Measurements from ENCODE around the gene TGFA.

TGFA gene

DNA sequence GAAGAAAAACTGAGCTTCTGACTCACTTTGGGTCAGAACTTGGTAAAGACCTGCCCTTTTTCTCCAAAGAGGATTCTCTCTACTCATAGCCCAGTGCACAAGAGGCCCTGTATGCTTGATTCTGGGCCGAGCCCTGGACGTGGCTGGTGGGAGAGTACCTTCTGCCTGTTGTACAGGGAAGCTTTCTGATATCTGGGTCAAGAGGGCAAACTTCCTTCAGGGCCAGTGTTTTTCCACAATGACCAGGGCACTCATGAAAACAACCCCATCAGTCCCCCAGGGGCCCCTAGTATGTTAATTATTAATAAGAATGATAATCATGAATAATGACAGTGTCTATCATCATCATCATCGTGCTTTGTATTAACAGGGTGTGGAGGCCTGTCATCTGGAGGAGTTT is 90.0 kb downstream of the TGFA start:
- no peak for DNase-seq (ENCODE audit: low read depth)

- DNase-seq (ENCODE audit: low read depth) = no peak
Measured at GRCh38 chr2:70461981-70462876, 91.4 kb downstream of the TGFA start.

DNA sequence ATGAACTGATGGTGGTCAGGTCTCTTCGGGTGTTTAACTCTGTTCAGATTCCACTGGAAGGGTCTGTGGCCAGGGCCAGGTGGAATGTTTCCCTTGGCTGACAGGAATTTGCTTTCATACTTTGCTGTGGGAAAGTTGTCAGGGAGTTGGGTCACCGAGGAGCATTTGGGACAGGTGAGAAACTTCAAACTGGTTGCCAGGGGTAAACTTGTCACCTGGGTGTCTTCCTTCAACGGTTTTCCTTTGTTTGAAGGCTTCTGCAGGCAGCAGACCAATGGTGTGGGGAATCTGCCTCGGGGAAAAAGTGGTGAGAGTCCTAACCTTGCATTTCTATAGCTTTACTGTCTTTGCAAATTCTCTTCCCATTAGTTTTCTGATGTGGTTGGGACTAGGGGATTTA is 92.2 kb downstream of the TGFA start:
- DNase-seq (ENCODE audit: low read depth) = no peak

GRCh38 chr2:70460333-70460732 is 93.3 kb downstream of the TGFA start:
- no peak for DNase-seq (ENCODE audit: low read depth)

- DNase-seq (ENCODE audit: low read depth) = no peak
Measured at GRCh38 chr2:70458661-70459060, 95.0 kb downstream of the TGFA start.

GRCh38 chr2:70456585-70457495 is 96.8 kb downstream of the TGFA start:
- DNase-seq (ENCODE audit: low read depth) = no peak

- no peak for DNase-seq (ENCODE audit: low read depth)
Measured at GRCh38 chr2:70454936-70455544, 98.6 kb downstream of the TGFA start.

DNA sequence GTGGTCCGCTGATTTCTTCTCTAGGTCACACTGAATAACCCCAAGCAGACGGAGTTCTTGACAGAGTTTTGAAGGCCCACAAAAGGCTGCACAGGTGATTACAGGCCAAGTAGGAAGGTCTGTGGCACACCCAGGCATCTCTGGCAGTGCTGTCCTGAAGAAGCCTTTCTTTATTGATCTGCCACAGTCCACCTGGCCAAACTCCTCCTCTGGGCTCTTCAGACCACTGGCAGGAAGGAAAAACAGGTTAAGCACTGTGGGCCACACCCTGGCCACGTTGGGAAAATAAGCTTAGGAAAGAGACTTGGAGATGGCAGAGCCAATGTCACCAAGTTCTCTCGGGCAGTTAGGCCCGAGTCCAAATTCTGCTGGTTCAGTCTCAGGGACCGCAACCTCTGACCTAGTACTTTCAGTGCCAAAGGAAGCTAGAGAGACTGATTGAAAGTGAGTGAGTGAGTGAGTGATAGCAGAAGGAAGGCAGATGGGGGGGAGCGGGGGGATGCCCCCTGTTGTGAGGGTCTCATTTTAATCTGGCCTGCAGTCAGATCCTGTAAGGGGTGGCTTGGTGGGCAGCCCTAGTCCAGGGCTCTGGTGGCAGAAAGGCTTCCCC is 102.9 kb downstream of the TGFA start:
- DNase-seq (ENCODE audit: low read depth) = no peak

GRCh38 chr2:70448041-70448440 is 105.6 kb downstream of the TGFA start:
- no peak for DNase-seq (ENCODE audit: low read depth)

DNA sequence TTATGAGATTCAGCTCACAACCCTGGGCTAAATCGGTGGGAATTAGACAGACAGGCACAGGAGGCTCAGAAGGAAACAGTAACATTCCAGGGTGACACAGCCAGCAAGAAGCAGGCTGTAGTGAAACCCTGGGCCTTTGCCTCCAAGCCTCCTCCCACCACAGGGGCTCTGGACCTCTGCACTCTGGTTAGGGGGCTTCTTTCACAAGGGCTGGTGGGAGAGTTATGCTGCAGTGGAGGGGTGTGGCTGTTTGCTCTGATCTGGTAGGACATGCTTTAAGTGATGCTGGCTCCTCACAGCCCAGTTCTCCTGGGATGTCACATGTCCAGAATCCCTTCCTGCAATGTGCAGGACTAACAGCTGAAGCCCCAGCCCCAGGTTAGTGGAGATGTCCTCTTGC is 109.9 kb downstream of the TGFA start:
- no peak for DNase-seq (ENCODE audit: low read depth)

DNA sequence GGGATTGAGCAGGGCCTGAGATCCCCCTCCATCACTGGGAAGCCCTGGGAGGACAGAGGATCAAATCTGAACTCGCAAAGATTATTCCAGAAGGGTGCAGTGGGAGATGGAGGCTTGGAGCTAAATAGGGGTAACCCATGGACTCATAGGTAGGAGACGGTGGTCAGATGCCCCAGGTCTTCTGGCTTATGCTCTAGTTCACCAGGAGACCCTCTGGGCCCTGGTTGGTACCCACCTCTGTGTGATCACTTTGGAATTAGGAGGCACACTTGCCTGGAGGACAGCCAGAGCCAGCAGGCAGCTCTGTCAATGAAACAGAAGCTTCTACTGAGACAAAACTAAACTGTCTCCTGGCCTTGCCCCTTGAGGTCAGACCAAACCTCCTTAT is 110.6 kb downstream of the TGFA start:
- DNase-seq (ENCODE audit: low read depth) = no peak

GRCh38 chr2:70442301-70443077 is 111.1 kb downstream of the TGFA start:
- DNase-seq (ENCODE audit: low read depth) = no peak

- no peak for DNase-seq (ENCODE audit: low read depth)
Measured at GRCh38 chr2:70440621-70441020, 113.0 kb downstream of the TGFA start.

- DNase-seq (ENCODE audit: low read depth) = no peak
Measured at GRCh38 chr2:70435138-70435537, 118.5 kb downstream of the TGFA start.

- DNase-seq (ENCODE audit: low read depth) = no peak
Measured at GRCh38 chr2:70433315-70433714, 120.3 kb downstream of the TGFA start.

DNA sequence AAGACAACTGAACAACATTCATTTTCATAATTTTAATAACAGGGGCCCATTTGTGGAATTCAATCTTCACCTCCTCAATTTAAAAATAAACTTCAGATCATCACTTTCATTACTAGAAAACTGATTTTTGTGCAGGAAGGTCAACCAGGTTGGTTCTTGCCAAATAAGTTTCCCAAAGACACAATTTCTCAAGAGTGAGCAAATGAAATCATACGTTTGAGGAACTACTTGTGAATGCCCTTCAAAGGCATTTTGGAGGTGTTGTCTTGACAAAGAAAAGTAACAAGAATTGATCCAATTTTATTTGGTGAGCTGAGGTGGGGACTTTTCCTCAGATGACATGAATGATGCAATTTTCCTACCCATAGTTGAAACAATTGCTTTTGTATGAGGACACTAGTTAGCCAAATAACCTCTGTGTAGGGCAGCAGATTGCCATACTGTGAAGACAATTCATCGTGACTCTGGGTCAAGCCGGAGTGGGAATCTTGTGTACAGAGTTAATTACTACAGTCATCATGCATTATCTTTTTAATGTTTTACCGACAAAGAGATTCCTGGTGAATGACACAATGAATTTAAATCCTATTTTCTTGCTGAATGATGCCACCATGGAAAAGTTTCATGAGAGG is 121.8 kb downstream of the TGFA start:
- DNase-seq (ENCODE audit: low read depth) = no peak

- DNase-seq (ENCODE audit: low read depth) = no peak
Measured at GRCh38 chr2:70426341-70426740, 127.3 kb downstream of the TGFA start.

DNA sequence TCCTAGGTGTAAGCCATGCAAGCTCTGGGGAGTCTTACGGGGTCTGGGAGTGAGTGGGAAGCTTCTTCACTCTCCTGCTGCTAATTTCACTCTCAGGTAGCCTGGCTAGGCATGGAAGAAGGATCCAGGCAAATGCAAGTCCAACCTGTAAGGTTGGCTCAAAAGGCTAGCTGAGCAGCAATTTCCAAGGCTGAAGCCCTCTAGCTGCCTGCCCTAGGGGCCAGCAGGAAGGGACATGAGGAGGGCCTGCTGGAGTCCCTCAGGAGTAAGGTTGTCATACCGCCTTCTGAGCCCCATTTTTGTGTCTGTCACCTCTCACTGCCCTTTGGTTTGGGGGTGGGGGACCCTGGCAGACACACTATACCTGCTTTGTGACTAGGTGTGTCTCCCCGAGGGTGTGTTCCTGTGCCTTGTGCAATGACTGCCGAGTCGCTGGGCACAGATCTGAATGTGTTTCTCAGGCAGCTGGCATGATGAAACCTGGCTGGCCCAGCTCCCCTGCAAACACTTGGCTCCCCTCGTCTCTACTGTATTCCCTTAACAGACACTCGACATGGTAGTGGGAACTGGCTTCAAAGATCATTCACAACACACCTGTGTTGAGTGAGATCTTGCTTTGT is 127.8 kb downstream of the TGFA start:
- no peak for DNase-seq (ENCODE audit: low read depth)

- DNase-seq (ENCODE audit: low read depth) = no peak
Measured at GRCh38 chr2:70420740-70421139, 132.9 kb downstream of the TGFA start.

- no peak for DNase-seq (ENCODE audit: low read depth)
Measured at GRCh38 chr2:70420143-70420542, 133.5 kb downstream of the TGFA start.
